ENCODE measurements around the gene TPM1.

TPM1 gene

GRCh38 chr15:63054985-63055384 lies 12.4 kb downstream of the TPM1 start:
- DNase-seq (ENCODE audit: low spot score) = no peak

- no peak for DNase-seq (ENCODE audit: low spot score)
Observed at GRCh38 chr15:63056829-63057228, 14.3 kb downstream of the TPM1 start.

GRCh38 chr15:63057468-63058345 lies 15.2 kb downstream of the TPM1 start:
- no peak for DNase-seq (ENCODE audit: low spot score)

- no peak for DNase-seq (ENCODE audit: low spot score)
Observed at GRCh38 chr15:63059075-63059474, 16.5 kb downstream of the TPM1 start.

GRCh38 chr15:63059573-63060216 lies 17.1 kb downstream of the TPM1 start:
- DNase-seq (ENCODE audit: low spot score) = no peak

GRCh38 chr15:63060699-63061098 lies 18.2 kb downstream of the TPM1 start:
- DNase-seq (ENCODE audit: low spot score) = no peak

GRCh38 chr15:63061975-63062374 lies 19.4 kb downstream of the TPM1 start:
- no peak for DNase-seq (ENCODE audit: low spot score)

- DNase-seq (ENCODE audit: low spot score) = no peak
Observed at GRCh38 chr15:63063164-63063756, 20.7 kb downstream of the TPM1 start.

- DNase-seq (ENCODE audit: low spot score) = no peak
Observed at GRCh38 chr15:63063877-63064409, 21.4 kb downstream of the TPM1 start.

GRCh38 chr15:63065262-63066221 lies 23.0 kb downstream of the TPM1 start:
- DNase-seq (ENCODE audit: low spot score) = no peak

- DNase-seq (ENCODE audit: low spot score) = no peak
Observed at GRCh38 chr15:63066272-63066671, 23.7 kb downstream of the TPM1 start.

GRCh38 chr15:63067306-63067705 lies 24.8 kb downstream of the TPM1 start:
- DNase-seq (ENCODE audit: low spot score) = no peak

GRCh38 chr15:63067976-63068743 lies 25.6 kb downstream of the TPM1 start:
- DNase-seq (ENCODE audit: low spot score) = no peak

- DNase-seq (ENCODE audit: low spot score) = no peak
Observed at GRCh38 chr15:63069616-63070090, 27.1 kb downstream of the TPM1 start.

- no peak for DNase-seq (ENCODE audit: low spot score)
Observed at GRCh38 chr15:63070681-63071129, 28.2 kb downstream of the TPM1 start.

- DNase-seq (ENCODE audit: low spot score) = no peak
Observed at GRCh38 chr15:63071288-63071909, 28.9 kb downstream of the TPM1 start.

GRCh38 chr15:63072023-63072650 lies 29.6 kb downstream of the TPM1 start:
- no peak for DNase-seq (ENCODE audit: low spot score)

GRCh38 chr15:63072809-63073277 lies 30.3 kb downstream of the TPM1 start:
- no peak for DNase-seq (ENCODE audit: low spot score)

- DNase-seq (ENCODE audit: low spot score) = no peak
Observed at GRCh38 chr15:63073497-63074172, 31.1 kb downstream of the TPM1 start.
